HepG2 (cell line): ENCODE results near the gene GDI1. TPM values are rescaled to one million over a fixed set of nuclear protein-coding genes. Genes with fewer than 3 reads are reported as not detected.

Experiments
- ATAC-seq: fragments of 200-7000 bp; cut with Tn5 transposase; 3 replicates; pipeline ENCODE4 v1.9.1; 2020; ENCODE audit warnings: mild to moderate bottlenecking, moderate library complexity
- BruUV-seq: library from RNA; stranded (reverse); fragments of 400-500 nt; replicated peaks from 2 replicates; lab custom pipeline; 2021; lab: Mats Ljungman, UMichigan
- CTCF ChIA-PET: fragments of 300-600 bp; formaldehyde crosslinking; extraction: SDS; loops from one replicate; lab custom pipeline; 2021; ENCODE audit warnings: low total read pairs, inconsistent platforms, low intra/inter-chr PET ratio; lab: Yijun Ruan, JAX
- POLR2A ChIA-PET: fragments of 350-600 bp; sonication (Branson Sonifier 250); formaldehyde crosslinking; loops from one replicate; lab custom pipeline; 2020; ENCODE audit warnings: antibody characterized with exemption, inconsistent platforms; lab: Yijun Ruan, JAX
- DNase-seq: peaks from one replicate; pipeline ENCODE4 v3.0.0-alpha.2; 2015; ENCODE audit warnings: low spot score
- FAIRE-seq: peaks from 3 replicates; lab custom pipeline; 2011; peaks lifted over from hg19 to GRCh38; lab: Jason Lieb, UNC
- H2AFZ ChIP-seq: one replicate; pipeline ENCODE4 v1.6.1; 2011; ENCODE audit warnings: low read length, inconsistent platforms
- H3K27ac ChIP-seq: fragments of 300-600 bp; 3 replicates; pipeline ENCODE4 v1.8.0; 2011; ENCODE audit warnings: mixed run types, mild to moderate bottlenecking, mixed read lengths, low read length, inconsistent platforms; ENCODE audit not compliant: insufficient read depth; ENCODE audit errors: extremely low read length
- H3K27me3 ChIP-seq, 2 experiments: fragments of 200-600 bp in 1 of 2; 2 replicates in 1 of 2; 3 replicates in 1 of 2; pipeline versions ENCODE4 v1.6.0 to v1.8.0; 2011; ENCODE audit warnings: low read length in 2 of 2, mild to moderate bottlenecking in 2 of 2, moderate library complexity in 2 of 2, inconsistent platforms in 1 of 2; ENCODE audit not compliant: insufficient read depth in 2 of 2, control insufficient read depth in 1 of 2
- H3K36me3 ChIP-seq, 2 experiments: fragments of 200-600 bp in 1 of 2; replicated peaks in 1 of 2; 2 replicates in 1 of 2; 3 replicates in 1 of 2; pipeline versions ENCODE4 v1.5.1 to v1.8.0; 2011; ENCODE audit warnings: low read length in 2 of 2, inconsistent platforms in 1 of 2; ENCODE audit not compliant: insufficient read depth in 2 of 2, control insufficient read depth in 1 of 2
- H3K4me1 ChIP-seq: 2 replicates; pipeline ENCODE4 v1.5.1; 2012; ENCODE audit warnings: low read length, inconsistent platforms; ENCODE audit not compliant: insufficient read depth
- H3K4me2 ChIP-seq: 2 replicates; pipeline ENCODE4 v1.6.0; 2011; ENCODE audit warnings: low read depth, low read length, inconsistent platforms
- H3K4me3 ChIP-seq, 3 experiments: fragments of 200-600 bp in 1 of 3; sonication (generic), shearing (Covaris generic) in 1 of 3; replicated peaks in 1 of 3; 2 replicates each; pipeline ENCODE4 v1.5.1; 2011 to 2016; ENCODE audit warnings: low read length in 3 of 3, inconsistent platforms in 2 of 3, low read depth in 2 of 3, mild to moderate bottlenecking in 2 of 3, control low read depth in 1 of 3, mixed read lengths in 1 of 3; ENCODE audit not compliant: insufficient read depth in 1 of 3
- H3K79me2 ChIP-seq: one replicate; pipeline ENCODE4 v1.6.1; 2011; ENCODE audit warnings: low read length, inconsistent platforms; ENCODE audit not compliant: insufficient read depth
- H3K9ac ChIP-seq: 2 replicates; pipeline ENCODE4 v1.6.0; 2011; ENCODE audit warnings: mild to moderate bottlenecking, low read depth, low read length, inconsistent platforms; ENCODE audit not compliant: insufficient read depth
- H3K9me3 ChIP-seq: 2 replicates; pipeline ENCODE4 v1.5.1; 2012; ENCODE audit warnings: mild to moderate bottlenecking, low read length
- H4K20me1 ChIP-seq: 2 replicates; pipeline ENCODE4 v1.6.0; 2011; ENCODE audit warnings: inconsistent platforms, mild to moderate bottlenecking, low read length, moderate library complexity; ENCODE audit not compliant: insufficient read depth
- CHD4 ChIP-seq: fragments of 200-600 bp; sonication (generic); IDR thresholded peaks from 2 replicates; pipeline ENCODE4 v1.7.0; 2017; ENCODE audit warnings: mild to moderate bottlenecking, low read length, borderline replicate concordance
- EEA1 ChIP-seq: sonication (generic); formaldehyde crosslinking; IDR thresholded peaks from 2 replicates; pipeline ENCODE4 v1.5.1; 2020; ENCODE audit warnings: mild to moderate bottlenecking, missing genetic modification reagents, borderline replicate concordance
- GPN1 ChIP-seq: sonication (generic); formaldehyde crosslinking; IDR thresholded peaks from 2 replicates; pipeline ENCODE4 v1.5.1; 2020; ENCODE audit warnings: missing genetic modification reagents, borderline replicate concordance
- ISX ChIP-seq: sonication (generic); formaldehyde crosslinking; conservative IDR thresholded peaks from 2 replicates; pipeline ENCODE4 v1.5.0; 2020; ENCODE audit warnings: missing genetic modification reagents
- MTA3 ChIP-seq: sonication (generic); formaldehyde crosslinking; IDR thresholded peaks from 2 replicates; pipeline ENCODE4 v1.4.0; 2020; ENCODE audit warnings: missing genetic modification reagents
- NPAS2 ChIP-seq: sonication (generic); formaldehyde crosslinking; IDR thresholded peaks from 2 replicates; pipeline ENCODE4 v1.8.0; 2022; ENCODE audit warnings: mild to moderate bottlenecking, missing genetic modification reagents, borderline replicate concordance
- SMYD3 ChIP-seq: sonication (generic); formaldehyde crosslinking; IDR thresholded peaks from 2 replicates; pipeline ENCODE4 v1.8.1; 2023; ENCODE audit warnings: mild to moderate bottlenecking, missing genetic modification reagents
- ZNF292 ChIP-seq: sonication (generic); formaldehyde crosslinking; IDR thresholded peaks from 2 replicates; pipeline ENCODE4 v1.8.1; 2022; ENCODE audit warnings: mild to moderate bottlenecking, low read depth, missing genetic modification reagents, borderline replicate concordance
- ZNF446 ChIP-seq: sonication (generic); formaldehyde crosslinking; IDR thresholded peaks from 2 replicates; pipeline ENCODE4 v1.5.0; 2020; ENCODE audit warnings: mild to moderate bottlenecking, missing genetic modification reagents
- WGBS: methylation state at CpG from one replicate; pipeline ENCODE4 v1.1.6; 2017; ENCODE audit warnings: low lambda C conversion rate; 5-methylcytosine and 5-hydroxymethylcytosine counted together
- in situ Hi-C: cut with HindIII; loops from 2 replicates; pipeline ENCODE4 v1.10.0; 2017; ENCODE audit warnings: low pct_unique_long_range_greater_than_20kb; ENCODE audit not compliant: extremely low pct_ligation_motif_present
- intact Hi-C: fragments of 100-400 bp; cut with micrococcal nuclease; formaldehyde crosslinking; loops from one replicate; pipeline ENCODE4 v1.10.0; 2022; ENCODE audit not compliant: unreplicated experiment
- polyA plus RNA-seq, 8 experiments: library from polyadenylated mRNA; depleted of rRNA in 3 of 8; stranded (reverse) in 7 of 8; unstranded in 1 of 8; fragments of >200 nt; fragmentation: Illumina TruSeq in 4 of 8; extraction: Trizol in 4 of 8; gene quantifications; 2 replicates each; pipeline versions ENCODE4 v1.2.1 to v1.2.3, GENCODE V29; 2011 to 2016; ENCODE audit warnings: low read depth in 4 of 8, missing spikeins in 1 of 8, mixed read lengths in 1 of 8; ENCODE audit not compliant: insufficient read depth in 1 of 8
- total RNA-seq, 5 experiments: library from RNA; depleted of rRNA; stranded (reverse); fragments of >200 nt; fragmentation: Illumina TruSeq; extraction: Trizol; gene quantifications; 2 replicates each; pipeline ENCODE4 v1.2.3, GENCODE V29; 2016; ENCODE audit warnings: low read depth in 1 of 5
- TF ChIP-seq, protein P1 (sequence below): sonication (generic); formaldehyde crosslinking; IDR thresholded peaks from 2 replicates; pipeline ENCODE4 v1.5.0; 2020; ENCODE audit warnings: mild to moderate bottlenecking, missing genetic modification reagents, borderline replicate concordance
- TF ChIP-seq, protein P2 (sequence below): IDR thresholded peaks from 2 replicates; pipeline ENCODE4 v1.6.1; 2012; ENCODE audit warnings: low read depth, low read length, improper control_type of control experiment

GDI1 gene
- total and polyA plus RNA-seq, 2 of the 13 experiments (the other 11 are each of a cell fraction or from before 2014, with no cell fraction given) = 17.4 to 105 TPM

DNA sequence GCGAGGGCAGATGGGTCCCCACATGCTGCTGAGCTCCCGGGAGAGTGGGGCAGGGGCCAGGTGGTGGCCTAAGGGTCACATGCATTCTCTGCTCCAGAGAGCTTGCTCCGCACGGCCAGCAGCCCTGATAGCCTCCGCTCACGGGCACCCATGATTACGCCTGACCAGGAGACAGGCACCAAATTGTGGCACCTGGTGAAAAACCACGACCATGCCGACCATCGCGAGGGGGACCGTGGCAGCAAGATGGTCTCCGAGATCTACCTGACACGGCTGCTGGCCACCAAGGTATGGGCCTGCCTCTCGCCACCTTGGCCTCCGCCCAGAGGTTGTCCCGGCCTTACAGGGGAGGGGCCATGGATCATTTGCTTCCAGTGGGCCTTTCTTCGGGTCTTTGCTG, 32.9 kb downstream of the GDI1 start:
- H3K79me2 ChIP-seq = no peaks in the 10 kb centered on the region
- CTCF ChIA-PET = no interaction called here
- H3K4me3 ChIP-seq = no peak overlapping the region
- no peaks in the 10 kb centered on the region for H3K27me3 ChIP-seq
- no CpG with 5 or more reads among the region's 18 CpGs for WGBS
- H2AFZ ChIP-seq = no peak overlapping the region
- H3K9me3 ChIP-seq = no peaks in the 10 kb centered on the region
- in situ Hi-C loops = no loop called here
- FAIRE-seq (no peak), ATAC-seq (no peak), DNase-seq (no peak)
- intact Hi-C loops = no loop called here
- H4K20me1 ChIP-seq = no peaks in the 10 kb centered on the region
- BruUV-seq = no TSS peak
- no peak overlapping the region for H3K27ac ChIP-seq
- POLR2A ChIA-PET = interaction anchor here (1.0 kb wide), 1 partner anchor 9 kb away, joined by 4 read pairs; the partner anchor contains the start of gene LAGE3
- peaks cover 5 to 6% of the 10 kb centered on the region in 2 experiments; a peak in 1 of 5 replicates for H3K36me3 ChIP-seq
- TF ChIP-seq SMYD3 (CRISPR knock-in tag) (no peak), GPN1 (CRISPR knock-in tag) (no peak), ZNF446 (CRISPR knock-in tag) (no peak), NPAS2 (CRISPR knock-in tag) (no peak), EEA1 (CRISPR knock-in tag) (no peak), ISX (CRISPR knock-in tag) (no peak), MTA3 (CRISPR knock-in tag) (no peak), ZNF292 (no peak), CHD4 (no peak)
- TF ChIP-seq, protein P1, sequence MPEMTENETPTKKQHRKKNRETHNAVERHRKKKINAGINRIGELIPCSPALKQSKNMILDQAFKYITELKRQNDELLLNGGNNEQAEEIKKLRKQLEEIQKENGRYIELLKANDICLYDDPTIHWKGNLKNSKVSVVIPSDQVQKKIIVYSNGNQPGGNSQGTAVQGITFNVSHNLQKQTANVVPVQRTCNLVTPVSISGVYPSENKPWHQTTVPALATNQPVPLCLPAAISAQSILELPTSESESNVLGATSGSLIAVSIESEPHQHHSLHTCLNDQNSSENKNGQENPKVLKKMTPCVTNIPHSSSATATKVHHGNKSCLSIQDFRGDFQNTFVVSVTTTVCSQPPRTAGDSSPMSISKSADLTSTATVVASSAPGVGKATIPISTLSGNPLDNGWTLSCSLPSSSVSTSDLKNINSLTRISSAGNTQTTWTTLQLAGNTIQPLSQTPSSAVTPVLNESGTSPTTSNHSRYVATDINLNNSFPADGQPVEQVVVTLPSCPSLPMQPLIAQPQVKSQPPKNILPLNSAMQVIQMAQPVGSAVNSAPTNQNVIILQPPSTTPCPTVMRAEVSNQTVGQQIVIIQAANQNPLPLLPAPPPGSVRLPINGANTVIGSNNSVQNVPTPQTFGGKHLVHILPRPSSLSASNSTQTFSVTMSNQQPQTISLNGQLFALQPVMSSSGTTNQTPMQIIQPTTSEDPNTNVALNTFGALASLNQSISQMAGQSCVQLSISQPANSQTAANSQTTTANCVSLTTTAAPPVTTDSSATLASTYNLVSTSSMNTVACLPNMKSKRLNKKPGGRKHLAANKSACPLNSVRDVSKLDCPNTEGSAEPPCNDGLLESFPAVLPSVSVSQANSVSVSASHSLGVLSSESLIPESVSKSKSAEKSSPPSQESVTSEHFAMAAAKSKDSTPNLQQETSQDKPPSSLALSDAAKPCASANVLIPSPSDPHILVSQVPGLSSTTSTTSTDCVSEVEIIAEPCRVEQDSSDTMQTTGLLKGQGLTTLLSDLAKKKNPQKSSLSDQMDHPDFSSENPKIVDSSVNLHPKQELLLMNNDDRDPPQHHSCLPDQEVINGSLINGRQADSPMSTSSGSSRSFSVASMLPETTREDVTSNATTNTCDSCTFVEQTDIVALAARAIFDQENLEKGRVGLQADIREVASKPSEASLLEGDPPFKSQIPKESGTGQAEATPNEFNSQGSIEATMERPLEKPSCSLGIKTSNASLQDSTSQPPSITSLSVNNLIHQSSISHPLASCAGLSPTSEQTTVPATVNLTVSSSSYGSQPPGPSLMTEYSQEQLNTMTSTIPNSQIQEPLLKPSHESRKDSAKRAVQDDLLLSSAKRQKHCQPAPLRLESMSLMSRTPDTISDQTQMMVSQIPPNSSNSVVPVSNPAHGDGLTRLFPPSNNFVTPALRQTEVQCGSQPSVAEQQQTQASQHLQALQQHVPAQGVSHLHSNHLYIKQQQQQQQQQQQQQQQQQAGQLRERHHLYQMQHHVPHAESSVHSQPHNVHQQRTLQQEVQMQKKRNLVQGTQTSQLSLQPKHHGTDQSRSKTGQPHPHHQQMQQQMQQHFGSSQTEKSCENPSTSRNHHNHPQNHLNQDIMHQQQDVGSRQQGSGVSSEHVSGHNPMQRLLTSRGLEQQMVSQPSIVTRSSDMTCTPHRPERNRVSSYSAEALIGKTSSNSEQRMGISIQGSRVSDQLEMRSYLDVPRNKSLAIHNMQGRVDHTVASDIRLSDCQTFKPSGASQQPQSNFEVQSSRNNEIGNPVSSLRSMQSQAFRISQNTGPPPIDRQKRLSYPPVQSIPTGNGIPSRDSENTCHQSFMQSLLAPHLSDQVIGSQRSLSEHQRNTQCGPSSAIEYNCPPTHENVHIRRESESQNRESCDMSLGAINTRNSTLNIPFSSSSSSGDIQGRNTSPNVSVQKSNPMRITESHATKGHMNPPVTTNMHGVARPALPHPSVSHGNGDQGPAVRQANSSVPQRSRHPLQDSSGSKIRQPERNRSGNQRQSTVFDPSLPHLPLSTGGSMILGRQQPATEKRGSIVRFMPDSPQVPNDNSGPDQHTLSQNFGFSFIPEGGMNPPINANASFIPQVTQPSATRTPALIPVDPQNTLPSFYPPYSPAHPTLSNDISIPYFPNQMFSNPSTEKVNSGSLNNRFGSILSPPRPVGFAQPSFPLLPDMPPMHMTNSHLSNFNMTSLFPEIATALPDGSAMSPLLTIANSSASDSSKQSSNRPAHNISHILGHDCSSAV = no peak
- TF ChIP-seq, protein P2, sequence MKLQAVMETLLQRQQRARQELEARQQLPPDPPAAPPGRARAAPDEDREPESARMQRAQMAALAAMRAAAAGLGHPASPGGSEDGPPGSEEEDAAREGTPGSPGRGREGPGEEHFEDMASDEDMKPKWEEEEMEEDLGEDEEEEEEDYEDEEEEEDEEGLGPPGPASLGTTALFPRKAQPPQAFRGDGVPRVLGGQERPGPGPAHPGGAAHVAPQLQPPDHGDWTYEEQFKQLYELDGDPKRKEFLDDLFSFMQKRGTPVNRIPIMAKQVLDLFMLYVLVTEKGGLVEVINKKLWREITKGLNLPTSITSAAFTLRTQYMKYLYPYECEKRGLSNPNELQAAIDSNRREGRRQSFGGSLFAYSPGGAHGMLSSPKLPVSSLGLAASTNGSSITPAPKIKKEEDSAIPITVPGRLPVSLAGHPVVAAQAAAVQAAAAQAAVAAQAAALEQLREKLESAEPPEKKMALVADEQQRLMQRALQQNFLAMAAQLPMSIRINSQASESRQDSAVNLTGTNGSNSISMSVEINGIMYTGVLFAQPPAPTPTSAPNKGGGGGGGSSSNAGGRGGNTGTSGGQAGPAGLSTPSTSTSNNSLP = no peak
- H3K4me2 ChIP-seq = no peak overlapping the region
- H3K9ac ChIP-seq = no peak overlapping the region
- H3K4me1 ChIP-seq = peaks cover 12% of the 10 kb centered on the region; the same call in 1 of the 2 replicates
